Gastroesophageal sphincter (tissue), 4 donors: Measurements from ENCODE around the gene DIPK1A. TPM values are rescaled to one million over a fixed set of nuclear protein-coding genes. Genes with fewer than 3 reads are reported as not detected.

Experiments
- ATAC-seq: fragments of 150-250 bp; one replicate; pipeline ENCODE4 v1.9.1; 2016; ENCODE audit warnings: mild to moderate bottlenecking, moderate library complexity
- H3K27ac ChIP-seq, 4 donors: fragments of 200-600 bp; sonication (generic) in 3 of 4; 1 replicate in 3 of 4; 2 replicates in 1 of 4; pipeline ENCODE4 v1.5.1; 2016 to 2019
- H3K27me3 ChIP-seq: fragments of 200-600 bp; sonication (generic); one replicate; pipeline ENCODE4 v1.5.1; 2019
- H3K36me3 ChIP-seq, 2 donors: fragments of 200-600 bp; sonication (generic); one replicate each; pipeline ENCODE4 v1.5.1; 2019; ENCODE audit warnings: control low read depth in 1 of 2
- H3K4me1 ChIP-seq, 3 donors: fragments of 200-600 bp; sonication (generic); 1 replicate in 2 of 3; 2 replicates in 1 of 3; pipeline ENCODE4 v1.5.1; 2016 to 2019; ENCODE audit warnings: control low read depth in 2 of 3
- H3K4me3 ChIP-seq, 2 donors: fragments of 200-600 bp; sonication (generic); one replicate each; pipeline ENCODE4 v1.5.1; 2019; ENCODE audit warnings: mild to moderate bottlenecking in 1 of 2, moderate library complexity in 1 of 2
- H3K9me3 ChIP-seq, 3 donors: fragments of 200-600 bp; sonication (generic); one replicate each; pipeline ENCODE4 v1.5.1; 2017 to 2019; ENCODE audit warnings: control low read depth in 2 of 3
- CTCF ChIP-seq, 4 experiments: fragments of 200-600 bp in 2 of 4; fragments of 450-650 bp in 2 of 4; sonication (generic) in 1 of 4; IDR thresholded peaks; one replicate each; pipeline ENCODE4 v1.5.1; 2017 to 2019; ENCODE audit warnings: antibody characterized with exemption in 4 of 4, mild to moderate bottlenecking in 2 of 4, moderate library complexity in 2 of 4
- EP300 ChIP-seq: sonication (generic); formaldehyde crosslinking; IDR thresholded peaks from one replicate; pipeline ENCODE4 v1.6.1; 2017; ENCODE audit warnings: antibody characterized with exemption, mild to moderate bottlenecking
- POLR2A ChIP-seq, 2 donors: fragments of 450-650 bp; IDR thresholded peaks; one replicate each; pipeline ENCODE4 v1.6.1; 2017; ENCODE audit warnings: antibody characterized with exemption in 2 of 2, mild to moderate bottlenecking in 2 of 2, moderate library complexity in 1 of 2
- POLR2AphosphoS5 ChIP-seq: sonication (generic); formaldehyde crosslinking; IDR thresholded peaks from one replicate; pipeline ENCODE4 v1.6.1; 2017; ENCODE audit warnings: antibody characterized with exemption
- WGBS, 2 donors: methylation state at CpG; one replicate each; pipeline ENCODE4 v1.1.5; 2018; ENCODE audit warnings: low coverage in 1 of 2; 5-methylcytosine and 5-hydroxymethylcytosine counted together
- total RNA-seq, 4 donors: library from RNA; depleted of rRNA; stranded (reverse); fragments of >200 nt; gene quantifications; one replicate each; pipeline ENCODE4 v1.1.0, GENCODE V29; 2016

The DIPK1A gene
- total RNA-seq, 4 donors from 2014 or later: 10.2 to 39.2 (median 32.9) TPM

- H3K36me3 ChIP-seq: peaks cover 2 to 53% of the 10 kb centered on the region in 2 donors
- H3K27me3 ChIP-seq: no peaks in the 10 kb centered on the region
- 61 to 81% methylated on average over 3 to 5 of the region's 5 CpGs for WGBS, 2 donors
- H3K9me3 ChIP-seq: no peaks in the 10 kb centered on the region
- ATAC-seq: no peak
- peak overlapping the region in 1 of 2 donors; percentile 66 for H3K4me3 ChIP-seq
- TF ChIP-seq EP300: no peak
- no peak for TF ChIP-seq CTCF (IDR thresholded peaks at IDR 0.05)
- no peak for TF ChIP-seq POLR2A (IDR thresholded peaks at IDR 0.05)
- TF ChIP-seq POLR2AphosphoS5: no peak
- peak overlapping the region; percentile 55 to 94 (median 88) for H3K27ac ChIP-seq
- peaks cover 20 to 64% (median 20%) of the 10 kb centered on the region in 3 donors for H3K4me1 ChIP-seq
Observed at GRCh38 chr1:92833840-92834239, 127.4 kb downstream of the DIPK1A start.

GRCh38 chr1:92832537-92833114, 128.6 kb downstream of the DIPK1A start:
- H3K9me3 ChIP-seq: no peaks in the 10 kb centered on the region
- 0% methylated on average over 10 of the region's 19 CpGs for WGBS, 2 donors
- ATAC-seq: no peak
- no peaks in the 10 kb centered on the region for H3K27me3 ChIP-seq
- H3K27ac ChIP-seq: peak overlapping the region; percentile 86 to 97 (median 92)
- peak overlapping the region; percentile 49 to 66 for H3K4me3 ChIP-seq
- TF ChIP-seq POLR2AphosphoS5: peak; percentile 17
- no peak for TF ChIP-seq EP300
- peaks cover 0 to 41% of the 10 kb centered on the region in 2 donors for H3K36me3 ChIP-seq
- H3K4me1 ChIP-seq: peaks cover 15 to 52% (median 20%) of the 10 kb centered on the region in 3 donors

- H3K4me1 ChIP-seq: peaks cover 12 to 45% (median 20%) of the 10 kb centered on the region in 3 donors
- peak within 1 kb of the TSS; percentile 49 to 66 for H3K4me3 ChIP-seq
- no peaks in the 10 kb centered on the region for H3K9me3 ChIP-seq
- H3K27ac ChIP-seq: peak within 1 kb of the TSS; percentile 86 to 97 (median 92)
- H3K36me3 ChIP-seq: peaks cover 0 to 34% of the 10 kb centered on the region in 2 donors
- 0% methylated on average over 14 to 15 of the region's 57 CpGs for WGBS, 2 donors
- ATAC-seq: peak; percentile 99
- H3K27me3 ChIP-seq: no peaks in the 10 kb centered on the region
- TF ChIP-seq POLR2A (IDR thresholded peaks at IDR 0.05) (peak; percentile 88 to 90), EP300 (no peak), CTCF (IDR thresholded peaks at IDR 0.05) (peak; percentile 87 to 97 (median 91)), POLR2AphosphoS5 (peak; percentile 99)
Observed at GRCh38 chr1:92831762-92832536, 129.3 kb downstream of the DIPK1A start, which contains the start of gene RPL5. TSS of gene RPL5 (plus strand) at chr1:92832040. CDS start at chr1:92832115, 75 bp downstream.

GRCh38 chr1:92831368-92831761, 129.9 kb downstream of the DIPK1A start:
- Histone ChIP-seq H3K36me3 (peaks cover 0 to 29% of the 10 kb centered on the region in 2 donors), H3K9me3 (no peaks in the 10 kb centered on the region), H3K27me3 (no peaks in the 10 kb centered on the region), H3K4me1 (peaks cover 12 to 39% (median 20%) of the 10 kb centered on the region in 3 donors), H3K27ac (peak overlapping the region in 2 of 4 donors; percentile 91 to 94), H3K4me3 (no peak overlapping the region)
- TF ChIP-seq POLR2A (IDR thresholded peaks at IDR 0.05): no peak
- no peak for TF ChIP-seq POLR2AphosphoS5
- TF ChIP-seq EP300: no peak
- TF ChIP-seq CTCF (IDR thresholded peaks at IDR 0.05): no peak
- 0 to 40% methylated on average over 1 to 2 of the region's 4 CpGs for WGBS, 2 donors
- no peak for ATAC-seq

- ATAC-seq: no peak
- no peaks in the 10 kb centered on the region for H3K9me3 ChIP-seq
- H3K27me3 ChIP-seq: no peaks in the 10 kb centered on the region
- no peak for TF ChIP-seq POLR2A (IDR thresholded peaks at IDR 0.05)
- no peak for TF ChIP-seq CTCF (IDR thresholded peaks at IDR 0.05)
- no peak for TF ChIP-seq POLR2AphosphoS5
- TF ChIP-seq EP300: no peak
- no peaks in the 10 kb centered on the region for H3K36me3 ChIP-seq
- no peak overlapping the region for H3K27ac ChIP-seq
- H3K4me3 ChIP-seq: no peak overlapping the region
- peaks cover 0 to 5% (median 0%) of the 10 kb centered on the region in 3 donors for H3K4me1 ChIP-seq
- 64 to 65% methylated on average over 2 to 4 of the region's 6 CpGs for WGBS, 2 donors
Observed at GRCh38 chr1:92826792-92827191, 134.5 kb downstream of the DIPK1A start.
